GM15510 (cell line): ENCODE measurements around the gene MEGF11.

ENCODE experiments used
- POLR2A ChIP-seq: IDR thresholded peaks from 3 replicates; pipeline ENCODE4 v1.6.1; 2011; ENCODE audit warnings: borderline replicate concordance; ENCODE audit not compliant: insufficient read length; ENCODE audit errors: extremely low read depth

MEGF11 gene

DNA sequence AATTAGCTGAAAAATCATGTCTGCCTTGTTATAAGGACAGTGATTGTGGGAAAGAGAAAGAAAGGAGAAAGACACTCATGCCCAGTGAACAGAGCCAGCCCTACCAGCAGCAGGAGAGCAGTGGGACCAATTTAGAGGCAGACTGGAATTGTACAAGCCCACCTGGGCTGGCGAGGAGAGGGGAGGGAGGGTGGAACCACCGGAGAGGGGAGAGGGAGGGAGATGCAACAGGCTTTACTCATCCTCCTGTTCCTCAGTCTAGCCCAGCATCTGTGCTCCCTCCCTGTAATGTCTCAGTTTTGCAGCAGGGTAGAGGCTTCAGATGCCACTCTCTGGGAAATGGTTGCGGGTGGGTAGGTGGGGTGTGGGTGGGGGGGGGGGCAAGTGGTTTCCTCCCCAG is 329.5 kb downstream of the MEGF11 start:
- TF ChIP-seq POLR2A: no peak

DNA sequence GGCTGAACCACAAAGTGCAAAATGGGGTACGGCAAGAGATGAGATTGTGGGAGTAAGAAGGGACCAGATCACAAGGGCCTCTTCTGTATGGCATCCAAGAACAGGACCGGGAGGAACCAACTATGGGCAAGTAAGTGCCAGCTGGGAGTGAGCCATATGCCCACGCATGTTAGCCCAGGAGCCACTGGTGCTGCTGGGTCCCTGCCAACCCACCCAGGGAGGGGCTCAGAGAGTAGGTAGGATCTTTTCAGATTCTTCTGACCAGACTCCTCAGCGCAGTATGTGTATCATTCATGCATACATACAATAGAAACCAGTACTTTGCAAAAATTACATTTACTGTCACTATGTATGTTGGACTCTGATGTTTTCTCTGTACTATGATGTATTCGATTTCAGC is 330.3 kb downstream of the MEGF11 start:
- no peak for TF ChIP-seq POLR2A

DNA sequence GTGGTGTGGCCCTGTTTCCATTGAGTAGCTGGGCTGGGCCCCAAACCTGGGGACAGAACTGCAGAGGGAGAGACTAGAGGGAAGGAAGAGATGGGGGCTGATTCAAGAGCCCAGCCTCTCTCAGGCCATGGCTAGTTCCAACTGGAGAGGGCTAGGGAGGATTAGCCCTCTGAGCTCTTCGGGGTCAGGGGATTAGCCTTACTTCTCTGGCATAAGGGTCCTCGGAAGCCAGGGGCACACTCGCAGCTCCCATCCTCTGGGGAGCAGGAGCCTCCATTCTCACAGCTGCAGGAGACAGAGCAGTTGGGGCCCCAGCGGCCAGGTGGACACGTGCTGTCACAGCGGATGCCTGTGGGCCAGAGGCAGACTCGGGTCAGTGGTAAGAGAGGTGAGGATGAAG is 330.9 kb downstream of the MEGF11 start:
- TF ChIP-seq POLR2A: no peak

DNA sequence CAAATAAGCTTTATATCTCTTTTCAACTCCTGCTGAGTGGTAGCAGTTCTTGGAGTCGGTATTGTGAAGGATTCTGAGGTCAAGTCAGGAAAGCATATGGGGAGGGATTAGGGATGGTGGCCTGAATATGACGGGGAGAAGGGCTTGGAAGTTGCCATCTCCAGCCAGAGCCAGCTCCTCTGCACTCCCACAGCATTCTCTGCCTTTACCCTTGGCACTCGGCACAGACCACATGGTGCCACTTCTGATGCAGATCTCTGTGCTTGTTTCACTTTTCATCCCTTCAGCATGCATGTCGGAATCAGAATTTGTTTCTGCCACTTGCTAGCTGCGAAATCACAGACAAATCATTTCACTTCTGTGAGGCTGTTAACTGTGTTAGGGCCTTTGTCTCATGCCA is 331.8 kb downstream of the MEGF11 start:
- TF ChIP-seq POLR2A: no peak

DNA sequence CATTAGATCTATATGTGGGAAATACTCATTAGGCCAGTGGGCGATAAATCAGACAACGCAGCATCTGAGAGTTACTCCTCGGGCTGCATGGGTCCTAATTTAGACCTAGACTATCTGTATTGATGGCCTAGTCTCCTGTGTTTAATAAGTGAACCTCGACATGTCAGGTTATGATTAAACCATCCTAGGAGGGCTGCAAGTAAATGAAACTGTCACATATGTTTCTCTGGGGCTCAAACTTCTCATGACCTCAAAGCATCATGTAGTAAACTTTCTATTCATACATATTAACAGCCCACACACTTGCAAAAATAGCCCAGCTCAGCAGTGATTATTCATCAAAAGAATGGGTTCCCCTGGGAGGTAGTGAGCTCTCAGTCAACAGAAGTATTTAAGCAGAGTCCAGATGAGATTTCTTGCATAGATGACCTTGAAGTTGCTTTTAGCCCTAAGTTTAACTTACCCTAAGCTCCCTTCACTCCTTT is 332.7 kb downstream of the MEGF11 start:
- TF ChIP-seq POLR2A: no peak

DNA sequence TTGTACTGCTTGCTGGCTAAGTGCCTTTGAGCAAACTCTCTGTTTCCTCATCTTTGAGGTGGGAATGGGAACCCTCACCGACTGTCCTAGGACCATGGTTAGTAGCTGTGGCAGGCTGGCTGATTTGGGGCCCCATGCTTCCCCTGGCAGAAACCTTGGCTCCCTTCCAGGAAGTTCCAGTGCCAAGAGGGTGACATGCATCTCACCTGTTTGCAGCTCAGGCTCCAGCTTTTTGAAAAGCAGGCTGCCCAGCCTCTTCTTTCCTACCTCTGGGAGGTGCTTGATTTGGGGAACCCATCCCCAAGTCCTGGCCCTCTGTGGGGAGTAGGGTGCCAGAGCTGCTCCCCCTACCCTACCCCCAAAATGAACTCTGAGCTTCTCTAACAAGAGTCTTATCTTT is 333.4 kb downstream of the MEGF11 start:
- TF ChIP-seq POLR2A: no peak

DNA sequence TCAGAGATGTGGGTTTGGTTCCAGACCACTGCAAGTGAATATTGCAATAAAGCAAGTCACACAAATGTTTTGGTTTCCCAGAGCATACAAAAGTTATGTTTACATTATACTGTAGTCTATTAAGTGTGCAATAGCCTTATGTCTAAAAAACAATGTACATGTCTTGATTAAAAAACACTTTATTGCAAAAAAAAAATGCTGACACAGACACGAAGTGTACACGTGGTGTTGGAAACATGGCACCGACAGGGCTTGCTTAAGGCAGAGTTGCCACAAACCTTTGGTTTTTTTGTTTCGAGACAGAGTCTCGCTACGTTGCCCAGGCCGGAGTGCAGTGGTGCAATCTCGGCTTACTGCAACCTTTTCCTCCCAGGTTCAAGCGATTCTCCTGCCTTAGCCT is 334.2 kb downstream of the MEGF11 start:
- TF ChIP-seq POLR2A: no peak

DNA sequence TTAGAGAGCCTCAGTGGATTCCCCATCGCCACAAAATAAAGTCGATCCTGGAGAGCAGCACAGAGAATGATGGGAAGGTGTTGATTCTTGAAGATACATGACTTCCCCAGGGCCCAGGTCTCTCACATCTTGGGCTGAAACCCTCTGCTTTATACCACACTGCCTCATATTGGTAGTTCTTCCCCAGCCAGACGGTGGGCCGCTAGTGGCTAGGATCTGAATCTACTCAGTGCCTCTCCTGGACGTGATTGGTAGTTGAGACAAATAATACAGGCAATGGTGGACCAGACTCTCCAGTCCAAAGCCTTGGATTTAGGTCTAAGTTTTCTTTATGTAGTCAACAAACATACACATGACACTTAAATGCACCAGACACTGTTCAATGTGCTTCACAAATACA is 334.6 kb downstream of the MEGF11 start:
- no peak for TF ChIP-seq POLR2A

DNA sequence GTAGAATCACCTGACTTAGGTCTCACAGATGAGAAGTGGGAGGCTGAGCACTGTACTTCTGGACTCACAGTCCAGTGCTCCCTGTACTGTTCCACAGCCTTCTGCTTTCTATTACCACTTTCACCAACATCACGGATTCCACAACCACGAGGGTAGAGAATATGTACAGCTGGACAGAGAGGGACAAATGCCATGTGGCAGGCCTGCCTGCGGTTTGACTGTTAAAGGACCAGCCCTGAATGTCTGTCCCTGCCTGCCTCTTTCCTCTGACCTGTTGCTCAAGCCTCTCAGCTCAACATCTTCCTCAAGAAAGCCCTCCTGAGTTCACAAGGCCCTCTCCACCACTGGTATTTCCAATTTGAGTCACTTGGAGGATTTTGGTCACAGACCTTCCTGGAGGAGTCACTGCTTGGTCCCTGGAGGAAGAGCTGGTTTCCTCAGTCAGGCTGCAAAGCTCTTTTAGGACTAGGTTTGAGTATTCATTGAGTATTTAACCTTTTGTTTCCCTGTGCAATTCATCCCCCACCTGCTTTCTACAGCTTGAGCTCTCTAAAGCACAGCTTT is 335.1 kb downstream of the MEGF11 start:
- TF ChIP-seq POLR2A: no peak

DNA sequence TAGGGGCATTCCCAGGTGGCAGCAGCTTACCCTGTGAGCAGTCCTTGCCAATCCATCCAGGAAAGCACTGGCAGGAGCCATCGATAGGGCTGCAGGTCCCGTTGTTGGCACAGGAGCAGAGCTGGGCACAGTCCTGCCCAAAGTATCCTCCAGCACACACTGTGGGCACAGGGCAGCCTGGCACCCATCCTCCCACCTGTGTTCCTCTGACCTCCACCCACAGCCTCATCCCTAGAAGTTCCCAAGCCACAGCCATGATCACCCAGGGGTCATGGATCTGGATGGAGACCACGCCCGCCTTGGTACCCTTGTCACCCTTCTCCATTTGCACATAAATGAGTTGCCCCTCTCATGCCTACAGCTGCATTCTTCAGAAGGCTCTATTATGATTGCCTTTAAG is 335.6 kb downstream of the MEGF11 start:
- no peak for TF ChIP-seq POLR2A

DNA sequence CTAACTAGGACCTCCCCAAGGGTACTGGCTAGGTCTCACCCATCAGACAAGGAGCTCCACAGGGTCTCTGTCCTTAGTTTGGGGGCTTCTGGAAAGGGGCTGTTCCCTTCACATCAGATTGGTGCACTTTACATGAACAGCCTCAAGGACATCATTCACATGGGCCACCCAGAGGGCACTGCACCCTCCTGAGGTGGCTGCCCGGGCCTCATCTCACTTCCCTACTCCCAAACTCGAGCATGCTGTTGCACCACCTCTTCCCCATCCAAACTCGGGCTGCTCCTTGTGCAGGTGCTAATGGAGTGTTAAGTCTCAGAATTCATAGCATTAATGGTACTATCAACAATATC is 336.2 kb downstream of the MEGF11 start:
- TF ChIP-seq POLR2A: no peak

DNA sequence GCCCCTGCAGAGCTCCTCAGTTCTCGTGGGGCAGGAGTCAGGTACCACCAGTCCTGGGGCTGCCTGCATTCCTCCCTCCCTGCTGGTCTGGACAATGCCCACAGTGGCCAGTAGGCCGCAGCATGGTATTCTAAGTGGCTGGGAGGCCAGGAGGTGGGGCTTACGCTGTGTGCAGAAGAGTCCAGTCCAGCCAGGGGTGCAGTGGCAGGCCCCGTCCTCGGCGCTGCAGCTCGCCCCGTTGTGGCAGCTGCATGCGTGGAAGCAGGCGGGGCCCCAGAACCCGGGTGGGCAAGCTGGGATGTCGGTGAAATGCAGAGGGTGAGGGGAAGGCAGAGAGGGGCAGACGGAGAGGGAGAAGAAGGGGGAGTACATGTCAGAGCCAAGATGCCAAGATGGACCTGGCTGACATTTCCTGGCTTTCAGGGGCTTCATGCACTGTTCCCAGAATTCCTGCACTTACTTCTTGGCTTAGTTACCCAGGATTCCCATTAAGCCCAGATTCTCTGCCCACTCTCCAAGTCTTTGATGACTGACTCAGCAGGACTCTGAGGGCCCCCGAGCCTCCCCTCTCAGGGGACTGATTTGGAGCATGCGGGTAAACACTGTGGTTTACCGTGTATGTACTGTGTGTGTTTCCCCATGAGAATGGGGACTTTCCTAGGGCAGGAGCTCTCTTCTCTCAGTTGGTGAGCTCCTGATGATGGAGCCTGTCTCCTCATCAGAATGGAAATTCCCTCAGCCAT is 336.7 kb downstream of the MEGF11 start:
- no peak for TF ChIP-seq POLR2A

DNA sequence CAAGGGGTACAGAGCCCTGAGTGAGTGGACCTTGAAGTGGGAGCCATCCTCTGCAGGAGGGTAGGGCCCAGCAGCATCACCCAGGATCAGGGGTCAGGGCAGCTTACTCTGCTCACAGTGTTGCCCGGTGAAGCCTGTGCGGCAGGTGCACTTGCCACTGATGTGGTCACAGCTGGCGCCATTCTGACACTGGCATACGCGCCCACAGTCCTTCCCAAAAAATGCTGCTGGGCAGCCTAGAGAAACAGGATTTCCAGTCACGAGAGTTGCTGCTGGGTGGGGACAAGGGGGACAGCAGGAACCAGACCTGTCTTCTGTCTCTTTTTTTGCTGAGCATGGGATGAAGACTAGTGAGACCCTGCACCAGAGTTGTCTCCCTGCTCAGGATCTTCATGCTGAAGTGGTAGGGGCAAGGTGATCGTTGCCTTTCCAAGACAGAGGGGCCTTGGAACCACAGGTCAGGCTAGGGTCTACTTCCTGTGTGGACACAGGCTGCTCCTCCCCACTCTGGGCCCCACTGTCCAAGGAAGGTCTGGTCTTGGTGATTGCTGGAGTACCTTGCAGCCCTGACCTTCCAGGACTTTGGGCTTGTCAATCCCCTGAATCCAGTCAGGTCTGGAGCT is 337.4 kb downstream of the MEGF11 start:
- no peak for TF ChIP-seq POLR2A

DNA sequence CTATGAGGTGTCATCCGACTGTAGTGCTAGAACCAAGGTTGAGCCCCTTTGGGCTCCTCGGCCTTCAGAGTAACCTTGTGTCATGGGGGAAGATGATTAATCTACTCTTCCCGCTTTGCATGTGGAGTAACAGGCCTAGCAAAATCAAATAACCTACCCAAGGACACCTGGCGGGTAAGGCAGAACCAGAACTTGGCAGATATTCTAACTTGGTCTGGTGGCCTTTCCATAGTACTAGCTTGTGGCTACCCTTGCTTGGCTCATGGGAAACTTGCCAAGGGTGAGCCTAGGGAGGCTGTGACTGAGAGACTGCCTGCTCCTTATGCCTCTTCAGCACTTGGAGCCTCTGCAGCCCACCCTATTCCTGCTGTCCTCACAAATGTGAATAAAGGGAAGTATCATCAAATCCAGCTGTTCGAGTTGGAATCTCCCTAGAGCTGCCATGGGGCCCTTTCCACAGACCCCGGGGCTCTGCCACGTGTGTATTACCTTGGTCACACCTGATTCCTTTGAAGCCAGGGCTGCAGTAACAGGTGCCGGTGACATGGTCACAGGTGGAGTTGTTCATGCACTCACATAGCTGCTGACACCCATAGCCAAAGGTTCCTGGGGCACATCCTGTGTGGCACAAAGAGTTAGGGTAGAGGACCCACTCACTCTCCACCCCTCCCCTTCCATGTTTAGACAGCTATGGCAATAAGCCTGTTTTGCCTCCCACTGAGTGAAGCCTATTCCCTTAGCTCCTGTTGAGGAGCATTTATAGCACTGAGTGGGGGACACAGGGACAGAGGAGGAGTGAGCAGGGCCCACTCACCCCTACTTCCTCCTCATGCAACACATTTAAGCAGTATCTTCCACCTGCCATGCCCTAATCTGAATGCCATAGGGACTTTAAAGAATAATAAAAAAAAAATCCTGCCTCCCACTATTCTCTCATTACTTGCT is 338.3 kb downstream of the MEGF11 start:
- no peak for TF ChIP-seq POLR2A

DNA sequence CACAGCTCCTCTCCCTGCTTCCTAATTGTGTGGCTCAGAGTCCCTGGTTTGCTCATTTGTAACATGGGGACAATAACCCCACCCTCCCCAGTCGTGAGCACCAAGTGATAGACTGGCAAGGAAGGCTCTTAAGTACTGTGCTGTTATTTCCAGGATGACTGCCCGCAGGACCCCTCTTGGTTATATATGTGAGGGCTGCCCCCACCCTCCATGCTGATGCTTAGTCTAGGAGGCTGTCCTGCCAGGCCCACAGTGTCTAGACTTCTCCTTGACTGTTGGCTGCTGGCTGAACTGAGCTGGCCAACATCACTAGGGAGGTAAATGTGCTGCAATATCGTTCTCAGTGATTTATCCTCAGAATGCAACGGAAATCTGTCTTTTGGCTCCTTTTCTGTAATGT is 339.2 kb downstream of the MEGF11 start:
- no peak for TF ChIP-seq POLR2A
